ENCODE measurements around the gene GRK6.

GRK6 gene

GRCh38 chr5:177430140-177430951 is 3.9 kb downstream of the GRK6 start:
- H3K18ac ChIP-seq (ENCODE audit: low read length): no peak overlapping the region
- no peaks in the 10 kb centered on the region for H3K36me3 ChIP-seq (ENCODE audit: control insufficient read depth, insufficient read depth, low read length)
- no peaks in the 10 kb centered on the region for H3K27me3 ChIP-seq (ENCODE audit: insufficient read depth, low read length, poor library complexity)
- DNase-seq: no peak
- no peak overlapping the region for H4K8ac ChIP-seq (ENCODE audit: low read depth, low read length)
- H3K23ac ChIP-seq (ENCODE audit: low read length): no peak overlapping the region
- no peak overlapping the region for H3K56ac ChIP-seq (ENCODE audit: low read length)
- no peak overlapping the region for H3K9ac ChIP-seq (ENCODE audit: low read length)
- H3K27ac ChIP-seq (ENCODE audit: low read depth, low read length): no peak overlapping the region
- peaks cover 5% of the 10 kb centered on the region for H3K79me2 ChIP-seq (ENCODE audit: control insufficient read depth, insufficient read depth, low read length)
- H3K4me3 ChIP-seq (ENCODE audit: low read length): no peak overlapping the region
- H2BK15ac ChIP-seq (replicated peaks; ENCODE audit: low read depth): no peak overlapping the region
- H3K79me1 ChIP-seq (ENCODE audit: low read length): peaks cover 11% of the 10 kb centered on the region
- no peak overlapping the region for H2BK5ac ChIP-seq (ENCODE audit: low read length)
- no peak overlapping the region for H2AK5ac ChIP-seq (ENCODE audit: low read length)
- peaks cover 6% of the 10 kb centered on the region for H3K4me1 ChIP-seq (ENCODE audit: control insufficient read depth, low read depth, low read length)
- H2BK120ac ChIP-seq (ENCODE audit: low read depth, low read length): no peak overlapping the region
- H3K4ac ChIP-seq (ENCODE audit: low read depth, low read length): no peak overlapping the region
- WGBS (ENCODE audit: extremely low coverage, insufficient coverage, low lambda C conversion rate): no CpG with 5 or more reads among the region's 26 CpGs
- no peak overlapping the region for H4K5ac ChIP-seq (ENCODE audit: low read length)
- no peak overlapping the region for H3K4me2 ChIP-seq (ENCODE audit: low read length)

GRCh38 chr5:177430972-177431316 is 4.5 kb downstream of the GRK6 start:
- H2BK120ac ChIP-seq (ENCODE audit: low read depth, low read length): no peak overlapping the region
- no peak overlapping the region for H4K5ac ChIP-seq (ENCODE audit: low read length)
- no peaks in the 10 kb centered on the region for H3K27me3 ChIP-seq (ENCODE audit: insufficient read depth, low read length, poor library complexity)
- H3K36me3 ChIP-seq (ENCODE audit: control insufficient read depth, insufficient read depth, low read length): no peaks in the 10 kb centered on the region
- H3K79me1 ChIP-seq (ENCODE audit: low read length): peaks cover 11% of the 10 kb centered on the region
- peaks cover 5% of the 10 kb centered on the region for H3K79me2 ChIP-seq (ENCODE audit: control insufficient read depth, insufficient read depth, low read length)
- no peak overlapping the region for H3K4ac ChIP-seq (ENCODE audit: low read depth, low read length)
- H2BK5ac ChIP-seq (ENCODE audit: low read length): no peak overlapping the region
- H3K4me2 ChIP-seq (ENCODE audit: low read length): no peak overlapping the region
- H3K18ac ChIP-seq (ENCODE audit: low read length): no peak overlapping the region
- no peak overlapping the region for H3K56ac ChIP-seq (ENCODE audit: low read length)
- H4K8ac ChIP-seq (ENCODE audit: low read depth, low read length): no peak overlapping the region
- peaks cover 3% of the 10 kb centered on the region for H3K4me1 ChIP-seq (ENCODE audit: control insufficient read depth, low read depth, low read length)
- H3K27ac ChIP-seq (ENCODE audit: low read depth, low read length): no peak overlapping the region
- no peak overlapping the region for H2AK5ac ChIP-seq (ENCODE audit: low read length)
- DNase-seq: no peak
- H3K4me3 ChIP-seq (ENCODE audit: low read length): no peak overlapping the region
- H3K9ac ChIP-seq (ENCODE audit: low read length): no peak overlapping the region
- no CpG with 5 or more reads among the region's 7 CpGs for WGBS (ENCODE audit: extremely low coverage, insufficient coverage, low lambda C conversion rate)
- H3K23ac ChIP-seq (ENCODE audit: low read length): no peak overlapping the region
- H2BK15ac ChIP-seq (replicated peaks; ENCODE audit: low read depth): no peak overlapping the region

GRCh38 chr5:177431317-177432142 is 5.1 kb downstream of the GRK6 start:
- no peaks in the 10 kb centered on the region for H3K27me3 ChIP-seq (ENCODE audit: insufficient read depth, low read length, poor library complexity)
- H3K79me1 ChIP-seq (ENCODE audit: low read length): peaks cover 11% of the 10 kb centered on the region
- H2BK120ac ChIP-seq (ENCODE audit: low read depth, low read length): no peak overlapping the region
- no peak overlapping the region for H2AK5ac ChIP-seq (ENCODE audit: low read length)
- H3K9ac ChIP-seq (ENCODE audit: low read length): no peak overlapping the region
- peaks cover 3% of the 10 kb centered on the region for H3K4me1 ChIP-seq (ENCODE audit: control insufficient read depth, low read depth, low read length)
- no peak overlapping the region for H4K5ac ChIP-seq (ENCODE audit: low read length)
- no peaks in the 10 kb centered on the region for H3K36me3 ChIP-seq (ENCODE audit: control insufficient read depth, insufficient read depth, low read length)
- H3K4ac ChIP-seq (ENCODE audit: low read depth, low read length): no peak overlapping the region
- H3K23ac ChIP-seq (ENCODE audit: low read length): no peak overlapping the region
- no peak overlapping the region for H3K4me2 ChIP-seq (ENCODE audit: low read length)
- no peak overlapping the region for H3K56ac ChIP-seq (ENCODE audit: low read length)
- no peak overlapping the region for H3K4me3 ChIP-seq (ENCODE audit: low read length)
- no CpG with 5 or more reads among the region's 29 CpGs for WGBS (ENCODE audit: extremely low coverage, insufficient coverage, low lambda C conversion rate)
- H3K18ac ChIP-seq (ENCODE audit: low read length): no peak overlapping the region
- no peak overlapping the region for H3K27ac ChIP-seq (ENCODE audit: low read depth, low read length)
- H2BK15ac ChIP-seq (replicated peaks; ENCODE audit: low read depth): no peak overlapping the region
- H4K8ac ChIP-seq (ENCODE audit: low read depth, low read length): no peak overlapping the region
- H2BK5ac ChIP-seq (ENCODE audit: low read length): no peak overlapping the region
- H3K79me2 ChIP-seq (ENCODE audit: control insufficient read depth, insufficient read depth, low read length): peaks cover 5% of the 10 kb centered on the region
- no peak for DNase-seq

- Histone ChIP-seq H3K4me1 (ENCODE audit: control insufficient read depth, low read depth, low read length) (peaks cover 1% of the 10 kb centered on the region), H2BK120ac (ENCODE audit: low read depth, low read length) (no peak overlapping the region), H2BK15ac (replicated peaks; ENCODE audit: low read depth) (no peak overlapping the region), H2BK5ac (ENCODE audit: low read length) (no peak overlapping the region), H3K18ac (ENCODE audit: low read length) (no peak overlapping the region), H3K79me1 (ENCODE audit: low read length) (peaks cover 10% of the 10 kb centered on the region), H3K27me3 (ENCODE audit: insufficient read depth, low read length, poor library complexity) (no peaks in the 10 kb centered on the region), H3K23ac (ENCODE audit: low read length) (no peak overlapping the region), H3K36me3 (ENCODE audit: control insufficient read depth, insufficient read depth, low read length) (no peaks in the 10 kb centered on the region), H3K4ac (ENCODE audit: low read depth, low read length) (no peak overlapping the region), H3K9ac (ENCODE audit: low read length) (no peak overlapping the region), H3K79me2 (ENCODE audit: control insufficient read depth, insufficient read depth, low read length) (peaks cover 4% of the 10 kb centered on the region), H4K5ac (ENCODE audit: low read length) (no peak overlapping the region), H3K56ac (ENCODE audit: low read length) (no peak overlapping the region), H3K4me3 (ENCODE audit: low read length) (no peak overlapping the region), H3K4me2 (ENCODE audit: low read length) (no peak overlapping the region), H3K27ac (ENCODE audit: low read depth, low read length) (no peak overlapping the region), H2AK5ac (ENCODE audit: low read length) (no peak overlapping the region), H4K8ac (ENCODE audit: low read depth, low read length) (no peak overlapping the region)
- DNase-seq: no peak
- no CpG with 5 or more reads among the region's 18 CpGs for WGBS (ENCODE audit: extremely low coverage, insufficient coverage, low lambda C conversion rate)
These were observed 5.8 kb downstream of the GRK6 start for GRCh38 chr5:177432143-177432838.

GRCh38 chr5:177432839-177433657 is 6.6 kb downstream of the GRK6 start:
- no CpG with 5 or more reads among the region's 25 CpGs for WGBS (ENCODE audit: extremely low coverage, insufficient coverage, low lambda C conversion rate)
- Histone ChIP-seq H4K8ac (ENCODE audit: low read depth, low read length) (no peak overlapping the region), H2AK5ac (ENCODE audit: low read length) (no peak overlapping the region), H3K36me3 (ENCODE audit: control insufficient read depth, insufficient read depth, low read length) (no peaks in the 10 kb centered on the region), H3K27ac (ENCODE audit: low read depth, low read length) (no peak overlapping the region), H3K18ac (ENCODE audit: low read length) (no peak overlapping the region), H2BK5ac (ENCODE audit: low read length) (no peak overlapping the region), H4K5ac (ENCODE audit: low read length) (no peak overlapping the region), H3K79me2 (ENCODE audit: control insufficient read depth, insufficient read depth, low read length) (no peaks in the 10 kb centered on the region), H3K4me3 (ENCODE audit: low read length) (no peak overlapping the region), H3K79me1 (ENCODE audit: low read length) (peaks cover 5% of the 10 kb centered on the region), H3K27me3 (ENCODE audit: insufficient read depth, low read length, poor library complexity) (no peaks in the 10 kb centered on the region), H3K4me2 (ENCODE audit: low read length) (no peak overlapping the region), H3K4ac (ENCODE audit: low read depth, low read length) (no peak overlapping the region), H3K56ac (ENCODE audit: low read length) (no peak overlapping the region), H3K23ac (ENCODE audit: low read length) (no peak overlapping the region), H2BK120ac (ENCODE audit: low read depth, low read length) (no peak overlapping the region), H2BK15ac (replicated peaks; ENCODE audit: low read depth) (no peak overlapping the region), H3K4me1 (ENCODE audit: control insufficient read depth, low read depth, low read length) (no peaks in the 10 kb centered on the region), H3K9ac (ENCODE audit: low read length) (no peak overlapping the region)
- no peak for DNase-seq
